H1 (cell line): ENCODE measurements around the gene CDH12. TPM values are rescaled to one million over a fixed set of nuclear protein-coding genes. Genes with fewer than 3 reads are reported as not detected.

Source experiments
- CTCF ChIA-PET: fragments of 300-600 bp; sonication (Branson Sonifier 250); formaldehyde crosslinking; loops from one replicate; lab custom pipeline; 2021; ENCODE audit not compliant: partially characterized antibody; lab: Charles Lee
- POLR2A ChIA-PET: fragments of 300-600 bp; sonication (Branson Sonifier 250); formaldehyde crosslinking; loops from one replicate; lab custom pipeline; 2021; ENCODE audit warnings: inconsistent platforms; ENCODE audit not compliant: partially characterized antibody; lab: Charles Lee
- DNase-seq, 2 experiments: peaks; one replicate each; pipeline versions ENCODE4 v3.0.0 to v3.0.0-alpha.2; 2010 to 2022; ENCODE audit warnings: low spot score in 2 of 2, low read depth in 1 of 2, mixed read lengths in 1 of 2
- FAIRE-seq: peaks from 2 replicates; lab custom pipeline; 2011; peaks lifted over from hg19 to GRCh38; lab: Jason Lieb, UNC
- H2AFZ ChIP-seq: 2 replicates; pipeline ENCODE4 v1.8.1; 2012; ENCODE audit warnings: low read length, inconsistent platforms
- H2AK5ac ChIP-seq: 2 replicates; pipeline ENCODE4 v1.6.1; 2013; ENCODE audit warnings: low read depth, low read length
- H2BK120ac ChIP-seq: replicated peaks from 2 replicates; pipeline ENCODE3; 2013; ENCODE audit warnings: low read depth, low read length, inconsistent platforms
- H2BK12ac ChIP-seq: 2 replicates; pipeline ENCODE4 v1.6.1; 2013; ENCODE audit warnings: low read depth, low read length
- H2BK15ac ChIP-seq: 2 replicates; pipeline ENCODE4 v1.6.1; 2013; ENCODE audit warnings: low read length
- H2BK20ac ChIP-seq: 2 replicates; pipeline ENCODE4 v1.6.1; 2013; ENCODE audit warnings: low read length
- H2BK5ac ChIP-seq: 2 replicates; pipeline ENCODE4 v1.6.1; 2013; ENCODE audit warnings: low read depth, low read length
- H3K14ac ChIP-seq: 2 replicates; pipeline ENCODE4 v1.6.1; 2013; ENCODE audit warnings: inconsistent platforms; ENCODE audit not compliant: insufficient read length
- H3K18ac ChIP-seq: 2 replicates; pipeline ENCODE4 v1.6.1; 2013; ENCODE audit warnings: low read length; ENCODE audit errors: extremely low read depth
- H3K23ac ChIP-seq: 2 replicates; pipeline ENCODE4 v1.6.1; 2013; ENCODE audit warnings: inconsistent platforms; ENCODE audit not compliant: insufficient read length
- H3K23me2 ChIP-seq: 2 replicates; pipeline ENCODE4 v1.6.1; 2013; ENCODE audit warnings: low read depth, low read length
- H3K27ac ChIP-seq: 2 replicates; pipeline ENCODE4 v1.6.1; 2011; ENCODE audit warnings: low read depth, low read length, inconsistent platforms
- H3K27me3 ChIP-seq, 4 experiments: replicated peaks in 1 of 4; 1 replicate in 1 of 4; 2 replicates in 3 of 4; pipeline versions ENCODE4 v1.6.1 to v1.8.1; 2011 to 2013; ENCODE audit warnings: low read length in 3 of 4, mild to moderate bottlenecking in 3 of 4, inconsistent platforms in 2 of 4, mixed read lengths in 2 of 4, moderate library complexity in 1 of 4; ENCODE audit not compliant: control insufficient read depth in 3 of 4, insufficient read depth in 3 of 4; ENCODE audit errors: extremely low read depth in 1 of 4
- H3K36me3 ChIP-seq, 4 experiments: 2 replicates each; pipeline versions ENCODE4 v1.6.1 to v1.8.1; 2011 to 2013; ENCODE audit warnings: mild to moderate bottlenecking in 4 of 4, low read length in 3 of 4, moderate library complexity in 2 of 4, control low read depth in 1 of 4, inconsistent platforms in 1 of 4; ENCODE audit not compliant: insufficient read depth in 4 of 4, control insufficient read depth in 2 of 4
- H3K4ac ChIP-seq: replicated peaks from 2 replicates; pipeline ENCODE3; 2013; ENCODE audit warnings: low read length, low read depth, mixed read lengths, inconsistent platforms; ENCODE audit not compliant: insufficient read length
- H3K4me1 ChIP-seq, 4 experiments: replicated peaks in 1 of 4; 1 replicate in 1 of 4; 2 replicates in 3 of 4; pipeline versions ENCODE4 v1.6.1 to v1.8.1; 2011 to 2013; ENCODE audit warnings: low read length in 3 of 4, inconsistent platforms in 2 of 4, mixed read lengths in 1 of 4; ENCODE audit not compliant: insufficient read depth in 4 of 4, control insufficient read depth in 3 of 4
- H3K4me2 ChIP-seq, 2 experiments: 2 replicates each; pipeline versions ENCODE4 v1.6.1 to v1.8.1; 2011 to 2013; ENCODE audit warnings: low read depth in 2 of 2, low read length in 2 of 2, control low read depth in 1 of 2, inconsistent platforms in 1 of 2, mild to moderate bottlenecking in 1 of 2; ENCODE audit not compliant: insufficient read depth in 1 of 2
- H3K4me3 ChIP-seq, 4 experiments: fragments of 200-600, 300-600 bp in 1 of 4; sonication (generic), shearing (Covaris generic), sonication (Bioruptor Twin) in 1 of 4; 2 replicates each; pipeline versions ENCODE4 v1.5.1 to v1.8.1; 2011 to 2016; ENCODE audit warnings: low read length in 4 of 4, low read depth in 3 of 4, control low read depth in 2 of 4, inconsistent platforms in 2 of 4, mild to moderate bottlenecking in 2 of 4, mixed read lengths in 1 of 4, moderate library complexity in 1 of 4; ENCODE audit not compliant: insufficient read depth in 2 of 4; ENCODE audit errors: extremely low read depth in 1 of 4
- H3K56ac ChIP-seq: replicated peaks from 2 replicates; pipeline ENCODE3; 2013; ENCODE audit warnings: low read depth, mild to moderate bottlenecking, mixed read lengths, low read length, inconsistent platforms; ENCODE audit not compliant: insufficient read length
- H3K79me1 ChIP-seq: 2 replicates; pipeline ENCODE4 v1.6.1; 2013; ENCODE audit warnings: low read depth, low read length, control low read depth
- H3K79me2 ChIP-seq, 2 experiments: 2 replicates each; pipeline versions ENCODE4 v1.6.1 to v1.8.1; 2012 to 2013; ENCODE audit warnings: low read length in 2 of 2, mild to moderate bottlenecking in 2 of 2, inconsistent platforms in 1 of 2; ENCODE audit not compliant: insufficient read depth in 2 of 2, control insufficient read depth in 1 of 2
- H3K9ac ChIP-seq, 4 experiments: replicated peaks in 1 of 4; 1 replicate in 1 of 4; 2 replicates in 3 of 4; pipeline versions ENCODE4 v1.6.1 to v1.8.1; 2011 to 2013; ENCODE audit warnings: low read depth in 3 of 4, low read length in 3 of 4, control low read depth in 2 of 4, mild to moderate bottlenecking in 2 of 4, moderate library complexity in 2 of 4, inconsistent platforms in 1 of 4; ENCODE audit errors: extremely low read depth in 1 of 4
- H3K9me3 ChIP-seq, 2 experiments: 2 replicates each; pipeline versions ENCODE4 v1.6.1 to v1.8.1; 2012 to 2013; ENCODE audit warnings: mild to moderate bottlenecking in 2 of 2, moderate library complexity in 2 of 2, control low read depth in 1 of 2, inconsistent platforms in 1 of 2, low read depth in 1 of 2, low read length in 1 of 2, mixed read lengths in 1 of 2; ENCODE audit not compliant: insufficient read depth in 2 of 2
- H4K20me1 ChIP-seq, 2 experiments: replicated peaks in 1 of 2; 2 replicates each; pipeline versions ENCODE3 to v1.8.1; 2011 to 2013; ENCODE audit warnings: inconsistent platforms in 2 of 2, low read length in 2 of 2, mild to moderate bottlenecking in 1 of 2; ENCODE audit not compliant: insufficient read depth in 2 of 2, control insufficient read depth in 1 of 2
- H4K5ac ChIP-seq: 2 replicates; pipeline ENCODE4 v1.6.1; 2013; ENCODE audit warnings: low read length, low read depth, mixed read lengths, inconsistent platforms; ENCODE audit not compliant: insufficient read length
- H4K8ac ChIP-seq: 2 replicates; pipeline ENCODE4 v1.8.0; 2013; ENCODE audit warnings: mild to moderate bottlenecking, moderate library complexity, low read length, inconsistent platforms; ENCODE audit not compliant: insufficient read depth; ENCODE audit errors: extremely low read depth
- H4K91ac ChIP-seq: replicated peaks from 2 replicates; pipeline ENCODE3; 2013; ENCODE audit warnings: low read length, mixed read lengths, inconsistent platforms; ENCODE audit not compliant: insufficient read length
- HDAC2 ChIP-seq, 2 experiments: fragments of 300-600 bp in 1 of 2; sonication (generic) in 1 of 2; IDR thresholded peaks; 2 replicates each; pipeline ENCODE4 v1.6.1; 2011 to 2012; ENCODE audit warnings: low read depth in 2 of 2, low read length in 2 of 2, mild to moderate bottlenecking in 2 of 2, moderate library complexity in 2 of 2, borderline replicate concordance in 1 of 2, inconsistent platforms in 1 of 2
- KDM4A ChIP-seq: IDR thresholded peaks from one replicate; pipeline ENCODE4 v1.7.1; 2012; ENCODE audit warnings: low read depth, mild to moderate bottlenecking, moderate library complexity, low read length, inconsistent platforms; ENCODE audit not compliant: severe bottlenecking
- TBP ChIP-seq: IDR thresholded peaks from 2 replicates; pipeline ENCODE4 v1.6.1; 2011; ENCODE audit warnings: low read depth, low read length, improper control_type of control experiment
- YY1 ChIP-seq: IDR thresholded peaks from 2 replicates; pipeline ENCODE4 v1.6.1; 2011; ENCODE audit warnings: low read depth, mild to moderate bottlenecking, low read length
- ZNF274 ChIP-seq: IDR thresholded peaks from 2 replicates; pipeline ENCODE4 v1.7.0; 2012; ENCODE audit warnings: low read length, borderline replicate concordance; ENCODE audit errors: extremely low read depth
- WGBS, 2 experiments: shearing (Covaris generic) in 1 of 2; methylation state at CpG; one replicate each; pipeline versions ENCODE4 v1.1.6 to v1.1.7; 2013 to 2015; ENCODE audit warnings: low lambda C conversion rate in 2 of 2, mixed read lengths in 2 of 2, inconsistent platforms in 1 of 2, low coverage in 1 of 2, missing lambda C conversion rate in 1 of 2; ENCODE audit not compliant: insufficient replicate concordance in 2 of 2, insufficient coverage in 1 of 2, insufficient read length in 1 of 2; ENCODE audit errors: extremely low coverage in 1 of 2, missing lambda C conversion rate in 1 of 2; 5-methylcytosine and 5-hydroxymethylcytosine counted together
- polyA plus RNA-seq, 7 experiments: library from polyadenylated mRNA; depleted of rRNA in 3 of 7; stranded (reverse) in 5 of 7; unstranded in 2 of 7; fragments of >200 nt in 5 of 7; fragments of 200-250 nt in 2 of 7; gene quantifications; 1 replicate in 5 of 7; 2 replicates in 1 of 7; 4 replicates in 1 of 7; pipeline versions ENCODE4 v1.2.1 to v1.2.3, GENCODE V29; 2011 to 2013; ENCODE audit warnings: missing spikeins in 2 of 7, mixed read lengths in 2 of 7
- total RNA-seq: library from RNA; stranded (reverse); fragmentation: NEBNext Ultra II Directional; extraction: Animal tissue kit (Norgen Biotek cat#: 25700); gene quantifications from 2 replicates; pipeline ENCODE4 v1.2.1, GENCODE V29; 2021

The CDH12 gene
- total and polyA plus RNA-seq, 2 of the 8 experiments (the other 6 are each of a cell fraction or from before 2014, with no cell fraction given), result 0.03 TPM; not detected in 1

GRCh38 chr5:22719842-22720241 is 133.3 kb downstream of the CDH12 start:
- H4K91ac ChIP-seq, result no peak overlapping the region
- POLR2A ChIA-PET, result no interaction called here
- no peak for TF ChIP-seq YY1
- no peak for TF ChIP-seq HDAC2 (IDR thresholded peaks at IDR 0.05; ENCODE audit: borderline replicate concordance in 1 of 2, low read depth in 2 of 2, low read length in 2 of 2)
- TF ChIP-seq KDM4A, result no peak
- TF ChIP-seq ZNF274, result peak; percentile 58; the same call in 1 of the 2 replicates
- no peak for TF ChIP-seq TBP

More at GRCh38 chr5:22719842-22720241, 133.3 kb downstream of the CDH12 start:
- Histone ChIP-seq H3K56ac (no peak overlapping the region), H3K4me3 (no peak overlapping the region), H3K14ac (no peak overlapping the region), H2BK5ac (no peak overlapping the region), H3K36me3 (no peaks in the 10 kb centered on the region), H2BK12ac (no peak overlapping the region), H4K8ac (no peak overlapping the region), H2BK120ac (no peak overlapping the region), H3K4me1 (no peaks in the 10 kb centered on the region), H3K79me1 (no peaks in the 10 kb centered on the region), H3K4ac (no peak overlapping the region), H3K27me3 (no peaks in the 10 kb centered on the region), H3K9me3 (peaks cover 6 to 11% of the 10 kb centered on the region in 2 experiments; a peak in 2 of 4 replicates), H4K5ac (no peak overlapping the region), H3K23ac (no peak overlapping the region), H3K9ac (no peak overlapping the region), H3K27ac (no peak overlapping the region), H3K23me2 (no peaks in the 10 kb centered on the region), H2BK15ac (no peak overlapping the region), H2BK20ac (no peak overlapping the region), H3K4me2 (no peak overlapping the region), H2AFZ (no peak overlapping the region), H4K20me1 (no peaks in the 10 kb centered on the region), H3K79me2 (no peaks in the 10 kb centered on the region), H3K18ac (no peak overlapping the region), H2AK5ac (no peak overlapping the region)
- CTCF ChIA-PET, result no interaction called here
- DNase-seq, result no peak
- FAIRE-seq, result no peak
- WGBS, 2 experiments, result 96% methylated on average over 3 of the region's 3 CpGs; no CpG with 5 or more reads in 1 of the 2 experiments
